WERI-Rb-1 (cell line): ENCODE measurements around the gene FAM149A.

ENCODE experiments used
- DNase-seq: peaks from one replicate; pipeline ENCODE4 v3.0.0-alpha.2; 2020
- H3K27ac ChIP-seq: fragments of 250-450 bp; sonication (Bioruptor Pico); 2 replicates; pipeline ENCODE4 v1.5.1; 2020; ENCODE audit warnings: mild to moderate bottlenecking, moderate library complexity
- H3K27me3 ChIP-seq: fragments of 250-450 bp; sonication (Bioruptor Pico); 2 replicates; pipeline ENCODE4 v1.5.1; 2021; ENCODE audit warnings: mild to moderate bottlenecking, low read depth, moderate library complexity; ENCODE audit not compliant: insufficient read depth, severe bottlenecking
- H3K36me3 ChIP-seq: fragments of 250-450 bp; sonication (Bioruptor Pico); 2 replicates; pipeline ENCODE4 v1.5.1; 2020; ENCODE audit warnings: mild to moderate bottlenecking, moderate library complexity
- H3K4me3 ChIP-seq: 2 replicates; pipeline ENCODE4 v1.5.1; 2011; ENCODE audit warnings: low read depth, mild to moderate bottlenecking, control low read depth, low read length
- H3K9me3 ChIP-seq: fragments of 250-450 bp; sonication (Bioruptor Pico); 2 replicates; pipeline ENCODE4 v1.5.1; 2021; ENCODE audit warnings: mild to moderate bottlenecking, moderate library complexity; ENCODE audit not compliant: severe bottlenecking
- CTCF ChIP-seq: IDR thresholded peaks from 2 replicates; pipeline ENCODE4 v1.5.1; 2011; ENCODE audit warnings: low read depth, mild to moderate bottlenecking, control low read depth, inconsistent platforms, low read length

Gene FAM149A

GRCh38 chr4:186079694-186080093, 24.8 kb upstream of the FAM149A start:
- no peaks in the 10 kb centered on the region for H3K9me3 ChIP-seq
- TF ChIP-seq CTCF: no peak
- H3K4me3 ChIP-seq: no peak overlapping the region
- peaks cover 18% of the 10 kb centered on the region for H3K27me3 ChIP-seq
- H3K27ac ChIP-seq: no peak overlapping the region
- no peak for DNase-seq
- H3K36me3 ChIP-seq: no peaks in the 10 kb centered on the region

GRCh38 chr4:186081202-186081807, 23.2 kb upstream of the FAM149A start:
- H3K27ac ChIP-seq: no peak overlapping the region
- H3K4me3 ChIP-seq: no peak overlapping the region
- H3K9me3 ChIP-seq: no peaks in the 10 kb centered on the region
- no peak for TF ChIP-seq CTCF
- H3K27me3 ChIP-seq: peaks cover 25% of the 10 kb centered on the region
- H3K36me3 ChIP-seq: no peaks in the 10 kb centered on the region
- DNase-seq: no peak

- no peak overlapping the region for H3K27ac ChIP-seq
- DNase-seq: no peak
Observed at GRCh38 chr4:186082221-186082620, 22.3 kb upstream of the FAM149A start.

GRCh38 chr4:186088523-186088922, 16.0 kb upstream of the FAM149A start:
- H3K27me3 ChIP-seq: peaks cover 78% of the 10 kb centered on the region
- no peak for DNase-seq
- TF ChIP-seq CTCF: no peak
- no peak overlapping the region for H3K27ac ChIP-seq
- peaks cover 10% of the 10 kb centered on the region for H3K9me3 ChIP-seq
- H3K4me3 ChIP-seq: no peak overlapping the region
- H3K36me3 ChIP-seq: no peaks in the 10 kb centered on the region

More at GRCh38 chr4:186082221-186082620, 22.3 kb upstream of the FAM149A start:
- Histone ChIP-seq H3K9me3 (no peaks in the 10 kb centered on the region), H3K27me3 (peaks cover 34% of the 10 kb centered on the region), H3K36me3 (no peaks in the 10 kb centered on the region), H3K4me3 (no peak overlapping the region)
- no peak for TF ChIP-seq CTCF

- H3K27me3 ChIP-seq: peaks cover 79% of the 10 kb centered on the region
- H3K27ac ChIP-seq: no peak overlapping the region
- H3K9me3 ChIP-seq: peaks cover 12% of the 10 kb centered on the region
Observed at GRCh38 chr4:186092296-186092695, 12.2 kb upstream of the FAM149A start.

More at GRCh38 chr4:186092296-186092695, 12.2 kb upstream of the FAM149A start:
- H3K36me3 ChIP-seq: no peaks in the 10 kb centered on the region
- no peak overlapping the region for H3K4me3 ChIP-seq
- DNase-seq: no peak
- TF ChIP-seq CTCF: no peak
